ENCODE results near the gene ZNHIT3. TPM values are rescaled to one million over a fixed set of nuclear protein-coding genes. Genes with fewer than 3 reads are reported as not detected.

The ZNHIT3 gene
- total and polyA plus RNA-seq, 2 of the 13 experiments (the other 11 are each of a cell fraction or from before 2014, with no cell fraction given): 66.6 to 77.4 TPM

GRCh38 chr17:36544307-36545076, 58.0 kb downstream of the ZNHIT3 start, which contains the start of gene GGNBP2 (continued):
- TF ChIP-seq ZNF784 (CRISPR knock-in tag; IDR thresholded peaks at IDR 0.05; ENCODE audit: borderline replicate concordance) (peak; percentile 37; the same call in 1 of the 2 replicates), CEBPB (IDR thresholded peaks at IDR 0.05; ENCODE audit: borderline replicate concordance, low read depth, low read length) (no peak), ZNF737 (CRISPR knock-in tag; IDR thresholded peaks at IDR 0.05; ENCODE audit: borderline replicate concordance) (no peak), ZNF451 (CRISPR knock-in tag; IDR thresholded peaks at IDR 0.05) (no peak; the same call in 1 of the 2 replicates), ELF4 (CRISPR knock-in tag; IDR thresholded peaks at IDR 0.05; ENCODE audit: borderline replicate concordance) (no peak), KLF11 (CRISPR knock-in tag; IDR thresholded peaks at IDR 0.05) (peak; percentile 52), CEBPZ (IDR thresholded peaks at IDR 0.05; ENCODE audit: low read length) (no peak), ZNF10 (CRISPR knock-in tag; IDR thresholded peaks at IDR 0.05; ENCODE audit: borderline replicate concordance, low read depth) (no peak), XRCC5 (optimal IDR thresholded peaks at IDR 0.05; ENCODE audit: low read length) (no peak), MYNN (CRISPR knock-in tag; IDR thresholded peaks at IDR 0.05; ENCODE audit: low read depth) (no peak; the same call in 1 of the 2 replicates), MEF2D (CRISPR knock-in tag; IDR thresholded peaks at IDR 0.05) (no peak), ATF7-NPFF (CRISPR knock-in tag; IDR thresholded peaks at IDR 0.05; ENCODE audit: low read depth) (0 out of 2 replicates have a peak, but pooled peaks have one; percentile 41), RERE (CRISPR knock-in tag; IDR thresholded peaks at IDR 0.05; ENCODE audit: low read depth) (no peak), TAF15 (IDR thresholded peaks at IDR 0.05; ENCODE audit: low read depth, low read length, poor library complexity, severe bottlenecking) (no peak), ZNF75D (CRISPR knock-in tag; IDR thresholded peaks at IDR 0.05; ENCODE audit: borderline replicate concordance) (no peak), RBM39 (IDR thresholded peaks at IDR 0.05; ENCODE audit: low read depth, low read length, poor library complexity, severe bottlenecking) (no peak)
- TF ChIP-seq, protein P1, sequence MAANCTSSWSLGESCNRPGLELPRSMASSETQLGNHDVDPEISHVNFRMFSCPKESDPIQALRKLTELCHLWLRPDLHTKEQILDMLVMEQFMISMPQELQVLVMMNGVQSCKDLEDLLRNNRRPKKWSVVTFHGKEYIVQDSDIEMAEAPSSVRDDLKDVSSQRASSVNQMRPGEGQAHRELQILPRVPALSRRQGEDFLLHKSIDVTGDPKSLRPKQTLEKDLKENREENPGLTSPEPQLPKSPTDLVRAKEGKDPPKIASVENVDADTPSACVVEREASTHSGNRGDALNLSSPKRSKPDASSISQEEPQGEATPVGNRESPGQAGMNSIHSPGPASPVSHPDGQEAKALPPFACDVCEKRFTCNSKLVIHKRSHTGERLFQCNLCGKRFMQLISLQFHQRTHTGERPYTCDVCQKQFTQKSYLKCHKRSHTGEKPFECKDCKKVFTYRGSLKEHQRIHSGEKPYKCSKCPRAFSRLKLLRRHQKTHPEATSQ (CRISPR knock-in tag; IDR thresholded peaks at IDR 0.05; ENCODE audit: borderline replicate concordance): 0 out of 2 replicates have a peak, but pooled peaks have one; percentile 2
